Measurements from ENCODE around the gene PTF1A. TPM values are rescaled to one million over a fixed set of nuclear protein-coding genes. Genes with fewer than 3 reads are reported as not detected.
"Not testable (repeated sequence)": the region's sequence is repeated elsewhere in the genome, so short reads cannot be mapped to it uniquely, and the experiment has no call there.

Gene PTF1A
- total and polyA plus RNA-seq, 2 donors, result 0.16 TPM; not detected in 1

- 89% methylated on average over 1 of the region's 1 CpG for WGBS
- not testable (repeated sequence) for H3K27me3 ChIP-seq (ENCODE audit: control insufficient read depth in 2 of 2, insufficient read depth in 1 of 2, low read length in 1 of 2); H3K36me3 ChIP-seq (ENCODE audit: control insufficient read depth in 2 of 2, insufficient read depth in 2 of 2, low read length in 1 of 2); DNase-seq (ENCODE audit: low read depth in 6 of 9, low spot score in 9 of 9); H3K4me1 ChIP-seq (ENCODE audit: control insufficient read depth in 2 of 2, insufficient read depth in 2 of 2, low read length in 2 of 2); H3K4me3 ChIP-seq (ENCODE audit: low read length in 2 of 2); H3K9me3 ChIP-seq (ENCODE audit: control insufficient read depth in 2 of 2, insufficient read depth in 1 of 2, low read length in 1 of 2); H3K27ac ChIP-seq (ENCODE audit: low read depth in 1 of 2, low read length in 1 of 2)
These were observed 49.7 kb downstream of the PTF1A start for GRCh38 chr10:23241779-23242178.

Other genes starting within 250 kb of the PTF1A start
- 14.2 TPM for gene MSRB2, start 96.7 kb upstream of the PTF1A start, total RNA-seq
- gene MSRB2, start 96.7 kb upstream of the PTF1A start, polyA plus RNA-seq, result 26.2 TPM
- 0.05 TPM for gene C10orf67, start 152.5 kb downstream of the PTF1A start, total RNA-seq
- 0.16 TPM for gene C10orf67, start 152.5 kb downstream of the PTF1A start, polyA plus RNA-seq
- gene OTUD1, start 246.8 kb downstream of the PTF1A start, total RNA-seq, result 3.8 TPM
- gene OTUD1, start 246.8 kb downstream of the PTF1A start, polyA plus RNA-seq, result 15.0 TPM

All from thymus (tissue), 11 donors.